Regular cardiac myocyte (primary cell): Measurements from ENCODE around the gene FAM200A. TPM values are rescaled to one million over a fixed set of nuclear protein-coding genes. Genes with fewer than 3 reads are reported as not detected.

Experiments
- total RNA-seq: library from RNA; depleted of rRNA; stranded (reverse); fragments of >200 nt; gene quantifications from 2 replicates; pipeline ENCODE4 v1.2.3, GENCODE V29; 2014

FAM200A gene
- 7.0 and 7.7 TPM in 2 replicates for total RNA-seq

DNA sequence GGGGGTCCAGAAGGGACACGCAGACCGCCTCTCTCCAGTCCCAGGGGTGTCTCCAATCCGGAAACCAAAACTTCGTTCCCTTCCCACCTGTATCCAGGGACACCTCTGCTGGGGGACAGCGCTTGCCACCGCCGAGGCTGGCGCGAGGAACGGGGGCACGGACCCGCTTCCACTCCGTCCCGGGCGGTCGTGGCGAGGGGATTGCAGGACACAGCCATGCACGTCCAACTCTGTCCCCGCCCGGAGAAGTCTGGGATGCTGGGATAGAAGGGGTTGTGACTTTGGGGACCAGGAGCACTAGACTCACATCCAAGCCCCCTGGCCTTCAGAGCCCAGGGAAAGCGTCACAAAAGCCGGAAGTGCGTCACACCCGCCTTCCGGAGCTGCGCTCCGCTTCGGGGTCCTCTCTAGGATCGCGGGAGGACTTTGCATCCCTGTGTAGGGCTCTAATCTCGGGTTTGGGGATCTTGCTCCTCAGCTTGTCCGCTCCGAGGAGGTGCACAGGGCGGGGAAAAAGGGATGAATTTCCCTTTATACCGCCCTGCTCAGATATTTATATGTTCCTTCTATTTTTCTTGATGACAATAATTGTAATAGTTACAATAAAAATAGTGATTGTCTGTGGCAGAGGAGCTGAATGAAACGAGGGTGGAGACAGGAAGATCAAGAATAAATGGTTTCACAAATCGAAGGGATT, at the start of gene FAM200A:
Gene FAM200A, minus strand, starts transcription at position 348 of the 697 bp plus-strand sequence. CDS start 3,707 bp downstream, outside the sequence.

DNA sequence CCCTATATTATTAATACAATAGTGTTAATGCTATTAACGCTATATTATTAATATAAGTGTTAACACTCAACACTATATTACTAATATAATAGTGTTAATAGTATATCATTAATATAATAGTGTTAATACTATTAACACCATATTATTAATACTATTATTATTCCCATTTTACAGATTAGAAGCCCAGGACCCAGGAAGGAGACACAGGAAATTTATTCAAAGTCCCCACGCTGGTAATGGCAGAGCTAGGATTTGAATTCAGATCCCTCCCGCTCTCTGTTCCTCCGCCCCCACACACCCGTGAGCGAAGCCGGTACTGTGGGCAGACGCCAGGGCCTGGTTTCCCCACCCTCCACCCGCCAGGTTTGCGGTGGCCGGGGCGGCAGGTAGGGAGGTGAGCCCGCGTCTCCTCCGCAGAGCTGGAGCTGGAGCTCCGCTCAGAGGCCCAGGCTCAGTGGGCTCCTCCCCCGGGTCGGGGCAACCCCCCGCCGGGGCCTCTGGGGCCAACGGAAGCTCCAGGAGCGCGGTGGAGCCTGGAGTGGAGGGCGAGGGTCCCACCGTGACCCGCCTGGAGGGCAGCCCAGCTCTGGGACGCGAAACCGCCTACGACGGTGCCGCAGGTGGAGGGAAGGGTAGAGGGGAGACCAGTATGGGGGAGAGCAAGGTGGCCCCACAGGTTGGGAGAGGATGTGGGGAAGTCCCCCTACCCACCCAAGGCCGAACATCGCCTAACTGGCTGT, 46.0 kb upstream of the FAM200A start, which contains the start of gene TMEM225B:
Gene TMEM225B, plus strand, starts transcription at position 506 of the 740 bp plus-strand sequence. CDS start 6,122 bp downstream, outside the sequence.

DNA sequence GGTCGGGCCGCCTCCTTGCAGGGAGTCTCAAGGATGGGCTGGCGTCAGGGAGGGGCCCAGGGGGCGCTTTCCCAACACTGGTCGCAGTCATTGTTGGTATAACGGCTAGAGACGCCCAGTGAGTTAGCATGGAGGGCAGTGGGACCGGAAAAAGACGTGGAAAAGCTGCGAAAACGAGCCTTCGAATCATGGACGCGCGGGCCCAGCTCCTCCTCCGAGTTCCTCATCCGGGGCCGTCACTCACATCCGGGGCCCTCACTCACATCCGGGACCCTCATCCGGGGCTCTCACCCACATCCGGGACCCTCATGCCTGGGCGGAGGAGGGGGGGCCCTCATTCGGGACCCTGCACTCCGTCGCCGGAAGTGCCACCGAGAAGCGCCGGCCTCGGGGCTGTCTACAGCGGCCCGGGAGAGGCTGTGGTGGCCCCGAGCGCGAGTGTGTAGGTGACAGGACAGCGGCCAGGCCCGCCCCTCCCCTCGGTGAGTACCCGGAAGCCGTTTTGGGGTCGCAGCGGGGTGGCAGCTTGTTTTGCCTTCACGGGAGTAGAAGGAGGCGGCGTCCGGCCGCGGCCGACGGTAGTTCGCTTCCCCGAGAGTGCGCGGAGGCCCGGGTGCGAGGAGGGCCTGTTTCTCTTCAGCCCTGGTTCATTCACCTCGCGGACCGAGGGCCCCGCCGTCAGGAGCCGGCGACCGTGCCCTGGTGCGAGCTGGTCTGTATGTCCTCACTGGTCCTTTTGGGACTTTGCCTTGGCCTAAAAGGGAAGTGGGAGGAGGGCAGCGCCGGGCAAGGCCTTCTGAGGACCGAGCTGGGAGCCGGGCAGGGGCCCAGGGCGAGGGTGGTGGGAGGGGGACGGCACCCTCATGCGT, 6.6 kb upstream of the FAM200A start, which contains the start of gene ZNF655:
Gene ZNF655, plus strand, starts transcription at position 337 of the 869 bp plus-strand sequence. CDS start 1,918 bp downstream, outside the sequence.

DNA sequence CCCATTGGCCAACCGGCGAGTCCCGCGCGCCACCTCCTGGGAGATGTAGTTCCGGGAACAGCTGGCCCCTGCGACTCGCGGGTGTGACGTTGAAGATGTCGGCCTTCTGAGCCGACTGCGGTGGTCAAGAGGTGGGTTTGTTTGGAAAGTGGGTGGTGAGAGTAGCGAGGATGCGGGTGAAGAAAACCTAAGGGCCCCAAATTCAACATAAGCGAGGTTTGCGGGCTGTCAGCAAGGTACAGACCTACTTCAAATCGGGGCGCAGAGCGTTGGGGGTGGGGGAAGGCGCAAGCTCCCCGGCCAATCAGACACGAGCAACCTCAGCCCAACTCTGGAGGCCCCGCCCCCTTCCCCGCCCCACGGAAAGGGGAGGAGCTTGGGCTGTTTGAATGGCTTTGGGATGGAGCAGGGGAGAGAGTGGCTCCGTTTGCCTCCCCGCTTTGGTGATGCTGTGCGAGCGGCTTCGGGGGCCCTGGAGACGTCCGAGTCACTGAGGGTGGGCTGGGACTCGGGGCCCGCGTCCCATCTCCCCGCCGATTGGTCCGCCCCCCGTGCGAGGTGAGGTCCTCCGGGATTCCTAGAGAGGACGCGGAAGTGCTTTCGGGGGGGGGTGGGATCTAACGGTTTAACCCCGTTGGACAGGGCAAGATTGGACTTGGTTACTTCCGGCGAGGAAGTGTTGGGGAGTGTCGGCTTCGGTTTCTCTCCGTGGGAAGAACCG, 47.2 kb downstream of the FAM200A start, which contains the start of gene ZKSCAN5:
Gene ZKSCAN5, plus strand, starts transcription at position 60 of the 721 bp plus-strand sequence. CDS start 1,383 bp downstream, outside the sequence.

DNA sequence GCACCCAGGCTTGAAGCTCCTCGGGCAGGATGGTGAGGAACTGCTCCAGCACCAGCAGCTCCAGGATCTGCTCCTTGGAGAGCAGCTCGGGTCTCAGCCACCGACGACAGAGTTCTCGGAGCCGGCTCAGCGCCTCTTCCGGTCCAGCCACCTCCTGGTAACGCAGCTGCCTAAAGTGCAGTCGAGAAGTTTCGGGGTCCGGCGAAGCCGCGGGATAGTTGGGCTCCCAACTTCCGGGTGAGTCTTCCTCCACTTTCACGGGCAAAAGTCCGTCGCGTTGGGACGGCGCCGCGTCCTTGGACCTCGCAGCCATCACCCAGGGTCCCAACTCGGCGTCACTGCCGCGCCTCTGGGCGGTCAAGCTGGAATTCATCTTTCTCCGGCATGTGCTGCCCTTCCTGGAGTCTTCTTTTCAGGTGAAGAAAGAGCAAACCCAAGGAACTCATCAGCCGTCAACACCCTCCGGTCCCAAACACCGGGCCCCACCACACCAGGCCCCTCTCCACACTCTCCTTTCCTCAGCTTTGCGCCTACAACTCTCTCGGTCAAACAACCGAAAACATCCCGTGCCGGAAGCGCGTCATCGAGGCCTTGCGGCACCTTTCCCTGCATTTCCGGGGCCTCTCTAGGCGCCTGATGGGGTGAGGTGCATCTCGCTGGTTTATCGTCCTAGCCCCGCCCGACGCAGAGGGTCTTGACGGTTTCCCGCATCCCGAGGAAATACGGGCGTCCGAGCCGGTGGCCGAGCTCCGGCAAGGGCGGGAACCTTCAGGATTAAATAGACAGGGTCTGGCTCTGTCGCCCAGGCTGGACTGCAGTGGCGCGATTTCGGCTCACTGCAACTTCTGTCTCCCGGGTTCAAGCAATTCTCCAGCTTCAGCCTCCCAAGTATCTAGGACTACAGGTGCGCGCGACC, 51.9 kb downstream of the FAM200A start, which contains the start of gene ZNF394:
Gene ZNF394, minus strand, starts transcription at position 561 of the 916 bp plus-strand sequence. Its CDS starts 188 bp downstream, at position 373.

Other genes with a start within 250 kb of the FAM200A start
- 159 and 379 TPM in 2 replicates for gene ARPC1A, start 226.2 kb downstream of the FAM200A start, total RNA-seq
- 193 and 433 TPM in 2 replicates for gene ARPC1B, start 177.4 kb downstream of the FAM200A start, total RNA-seq
- 37.2 and 106 TPM in 2 replicates for gene PDAP1, start 143.5 kb downstream of the FAM200A start, total RNA-seq
- 80.6 and 143 TPM in 2 replicates for gene BUD31, start 143.1 kb downstream of the FAM200A start, total RNA-seq
- gene PTCD1, start 113.3 kb downstream of the FAM200A start, total RNA-seq: 7.6 and 9.2 TPM in 2 replicates
- 33.9 and 36.1 TPM in 2 replicates for gene CPSF4, start 113.2 kb downstream of the FAM200A start, total RNA-seq
- gene ATP5MF, start 85.9 kb downstream of the FAM200A start, total RNA-seq: 825 and 857 TPM in 2 replicates
- 4.2 and 4.8 TPM in 2 replicates for gene ZNF789, start 79.2 kb downstream of the FAM200A start, total RNA-seq
- 30.2 and 36.2 TPM in 2 replicates for gene ZNF394, start 51.8 kb downstream of the FAM200A start, total RNA-seq
- gene ZKSCAN5, start 47.5 kb downstream of the FAM200A start, total RNA-seq: 11.5 and 11.8 TPM in 2 replicates
- 45.1 and 46.8 TPM in 2 replicates for gene ZNF655, start 6.5 kb upstream of the FAM200A start, total RNA-seq
- gene TMEM225B, start 46.2 kb upstream of the FAM200A start, total RNA-seq: under 0.01 and 0.85 TPM in 2 replicates
- gene ZSCAN25, start 64.8 kb upstream of the FAM200A start, total RNA-seq: 7.3 and 10.2 TPM in 2 replicates
- gene CYP3A5, start 127.9 kb upstream of the FAM200A start, total RNA-seq: under 0.01 TPM in 1 of 2 replicates, not detected in the other
- gene CYP3A7, start 183.1 kb upstream of the FAM200A start, total RNA-seq: not detected in 2 replicates
- not detected in 2 replicates for gene CYP3A4, start 232.1 kb upstream of the FAM200A start, total RNA-seq